K562 (cell line): ENCODE data around the gene CACNA2D3.

Experiments
- CREBBP ChIP-seq: IDR thresholded peaks from one replicate; pipeline ENCODE4 v1.6.1; 2012; ENCODE audit warnings: low read depth, mild to moderate bottlenecking, control low read depth, inconsistent platforms, low read length
- EP300 ChIP-seq: IDR thresholded peaks from 2 replicates; pipeline ENCODE4 v1.6.1; 2012; ENCODE audit warnings: low read length, improper control_type of control experiment
- NFE2 ChIP-seq: IDR thresholded peaks from 2 replicates; pipeline ENCODE4 v1.6.1; 2014; ENCODE audit warnings: antibody characterized with exemption, low read depth
- RFX1 ChIP-seq: fragments of 450-650 bp; IDR thresholded peaks from 2 replicates; pipeline ENCODE4 v1.6.1; 2016; ENCODE audit warnings: mild to moderate bottlenecking, moderate library complexity
- SIN3A ChIP-seq, 2 experiments: fragments of 150-350 bp in 1 of 2; IDR thresholded peaks; 2 replicates each; pipeline ENCODE4 v1.6.1; 2011 to 2016; ENCODE audit warnings: borderline replicate concordance in 2 of 2, low read depth in 2 of 2, low read length in 2 of 2, mild to moderate bottlenecking in 2 of 2, moderate library complexity in 2 of 2; ENCODE audit not compliant: control insufficient read depth in 1 of 2
- ZNF174 ChIP-seq: fragments of 250-450 bp; sonication (Bioruptor Pico); IDR thresholded peaks from 2 replicates; pipeline ENCODE4 v1.4.0; 2020; ENCODE audit warnings: mild to moderate bottlenecking
- TF ChIP-seq, protein P1 (sequence below): sonication (generic); formaldehyde crosslinking; IDR thresholded peaks from 2 replicates; pipeline ENCODE4 v1.9.0; 2022; ENCODE audit warnings: mild to moderate bottlenecking, missing genetic modification reagents
- TF ChIP-seq, protein P2 (sequence below): fragments of 450-650 bp; formaldehyde crosslinking; conservative IDR thresholded peaks from 2 replicates; pipeline ENCODE4 v1.4.0; 2022; ENCODE audit warnings: mild to moderate bottlenecking, missing genetic modification characterization
- TF ChIP-seq, protein P3 (sequence below), 3 experiments: IDR thresholded peaks in 2 of 3; conservative IDR thresholded peaks in 1 of 3; 2 replicates each; pipeline ENCODE4 v1.5.1; 2011 to 2012; ENCODE audit warnings: low read length in 3 of 3, mild to moderate bottlenecking in 3 of 3, control low read depth in 2 of 3, improper control_type of control experiment in 1 of 3, inconsistent platforms in 1 of 3, low read depth in 1 of 3, mixed read lengths in 1 of 3, moderate library complexity in 1 of 3; ENCODE audit not compliant: insufficient read depth in 2 of 3

DNA sequence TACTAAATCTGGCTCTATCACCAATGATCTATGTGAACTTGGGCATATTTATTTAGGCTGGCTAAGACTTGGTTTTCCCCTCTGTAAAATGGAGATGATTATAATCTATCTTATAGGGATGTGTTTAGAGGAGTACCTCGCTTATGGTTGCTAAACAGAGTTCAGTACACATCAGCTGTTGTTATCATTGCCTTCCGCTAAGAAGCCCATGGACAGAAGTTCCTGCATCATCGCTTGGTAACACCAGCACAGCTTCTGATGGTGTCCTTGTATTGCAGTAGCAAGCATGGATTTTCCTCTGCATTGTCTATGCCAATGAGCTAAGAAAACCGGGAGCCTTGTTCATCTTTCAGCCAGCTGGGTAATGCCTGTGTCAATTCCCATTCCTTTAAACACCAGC is 878.6 kb downstream of the CACNA2D3 start:
- TF ChIP-seq RFX1, result no peak
- no peak for TF ChIP-seq NFE2
- no peak for TF ChIP-seq SIN3A (IDR thresholded peaks at IDR 0.05; ENCODE audit: borderline replicate concordance in 2 of 2, control insufficient read depth in 1 of 2, low read depth in 2 of 2, low read length in 2 of 2)
- TF ChIP-seq CREBBP, result no peak
- no peak for TF ChIP-seq EP300
- TF ChIP-seq, protein P1, sequence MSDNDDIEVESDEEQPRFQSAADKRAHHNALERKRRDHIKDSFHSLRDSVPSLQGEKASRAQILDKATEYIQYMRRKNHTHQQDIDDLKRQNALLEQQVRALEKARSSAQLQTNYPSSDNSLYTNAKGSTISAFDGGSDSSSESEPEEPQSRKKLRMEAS, result no peak
- TF ChIP-seq, protein P2, sequence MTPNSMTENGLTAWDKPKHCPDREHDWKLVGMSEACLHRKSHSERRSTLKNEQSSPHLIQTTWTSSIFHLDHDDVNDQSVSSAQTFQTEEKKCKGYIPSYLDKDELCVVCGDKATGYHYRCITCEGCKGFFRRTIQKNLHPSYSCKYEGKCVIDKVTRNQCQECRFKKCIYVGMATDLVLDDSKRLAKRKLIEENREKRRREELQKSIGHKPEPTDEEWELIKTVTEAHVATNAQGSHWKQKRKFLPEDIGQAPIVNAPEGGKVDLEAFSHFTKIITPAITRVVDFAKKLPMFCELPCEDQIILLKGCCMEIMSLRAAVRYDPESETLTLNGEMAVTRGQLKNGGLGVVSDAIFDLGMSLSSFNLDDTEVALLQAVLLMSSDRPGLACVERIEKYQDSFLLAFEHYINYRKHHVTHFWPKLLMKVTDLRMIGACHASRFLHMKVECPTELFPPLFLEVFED (CRISPR knock-in tag), result no peak
- no peak for TF ChIP-seq ZNF174
- TF ChIP-seq, protein P3, sequence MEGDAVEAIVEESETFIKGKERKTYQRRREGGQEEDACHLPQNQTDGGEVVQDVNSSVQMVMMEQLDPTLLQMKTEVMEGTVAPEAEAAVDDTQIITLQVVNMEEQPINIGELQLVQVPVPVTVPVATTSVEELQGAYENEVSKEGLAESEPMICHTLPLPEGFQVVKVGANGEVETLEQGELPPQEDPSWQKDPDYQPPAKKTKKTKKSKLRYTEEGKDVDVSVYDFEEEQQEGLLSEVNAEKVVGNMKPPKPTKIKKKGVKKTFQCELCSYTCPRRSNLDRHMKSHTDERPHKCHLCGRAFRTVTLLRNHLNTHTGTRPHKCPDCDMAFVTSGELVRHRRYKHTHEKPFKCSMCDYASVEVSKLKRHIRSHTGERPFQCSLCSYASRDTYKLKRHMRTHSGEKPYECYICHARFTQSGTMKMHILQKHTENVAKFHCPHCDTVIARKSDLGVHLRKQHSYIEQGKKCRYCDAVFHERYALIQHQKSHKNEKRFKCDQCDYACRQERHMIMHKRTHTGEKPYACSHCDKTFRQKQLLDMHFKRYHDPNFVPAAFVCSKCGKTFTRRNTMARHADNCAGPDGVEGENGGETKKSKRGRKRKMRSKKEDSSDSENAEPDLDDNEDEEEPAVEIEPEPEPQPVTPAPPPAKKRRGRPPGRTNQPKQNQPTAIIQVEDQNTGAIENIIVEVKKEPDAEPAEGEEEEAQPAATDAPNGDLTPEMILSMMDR (IDR thresholded peaks at IDR 0.05 in 2 of 3, conservative IDR thresholded peaks at IDR 0.05 in 1 of 3; ENCODE audit: insufficient read depth in 2 of 3, low read depth in 1 of 3, low read length in 3 of 3), result no peak
